BJ (cell line): ENCODE data around the gene TPGS2. TPM values are rescaled to one million over a fixed set of nuclear protein-coding genes. Genes with fewer than 3 reads are reported as not detected.
A peak's percentile ranks its signal among the peaks of the same experiment; 100 is the strongest.
"Not testable (repeated sequence)": the region's sequence is repeated elsewhere in the genome, so short reads cannot be mapped to it uniquely, and the experiment has no call there.

Experiments used
- CTCF ChIA-PET: fragments of 350-600 bp; formaldehyde crosslinking; extraction: SDS; loops from one replicate; lab custom pipeline; 2021; ENCODE audit warnings: antibody characterized with exemption, inconsistent platforms; lab: Yijun Ruan, JAX
- POLR2A ChIA-PET: fragments of 300-600 bp; sonication (Branson Sonifier 250); formaldehyde crosslinking; extraction: SDS; loops from one replicate; lab custom pipeline; 2021; ENCODE audit warnings: antibody characterized with exemption; lab: Charles Lee
- DNase-seq: peaks from one replicate; pipeline ENCODE4 v3.0.0-alpha.2; 2011; ENCODE audit warnings: low read depth
- H3K27me3 ChIP-seq: 2 replicates; pipeline ENCODE4 v1.6.0; 2011; ENCODE audit warnings: low read length; ENCODE audit not compliant: control insufficient read depth, insufficient read depth
- H3K36me3 ChIP-seq: 2 replicates; pipeline ENCODE4 v1.5.1; 2011; ENCODE audit warnings: low read length; ENCODE audit not compliant: control insufficient read depth, insufficient read depth
- H3K4me3 ChIP-seq: 2 replicates; pipeline ENCODE4 v1.5.1; 2011; ENCODE audit warnings: low read depth, mild to moderate bottlenecking, control low read depth, low read length
- CTCF ChIP-seq: IDR thresholded peaks from 2 replicates; pipeline ENCODE4 v1.5.1; 2011; ENCODE audit warnings: low read depth, mild to moderate bottlenecking, control low read depth, inconsistent platforms, low read length, moderate library complexity; ENCODE audit not compliant: insufficient read depth
- polyA minus RNA-seq: library from RNA; depleted of rRNA, polyadenylated mRNA; stranded (reverse); fragments of >200 nt; gene quantifications from 2 replicates; pipeline ENCODE4 v1.2.3, GENCODE V29; 2011; rRNA and poly(A)+ RNA removed
- polyA plus RNA-seq: library from polyadenylated mRNA; depleted of rRNA; stranded (reverse); fragments of >200 nt; gene quantifications from 2 replicates; pipeline ENCODE4 v1.2.3, GENCODE V29; 2011; rRNA removed

Gene TPGS2
- polyA plus RNA-seq (275 and 287 TPM in 2 replicates), polyA minus RNA-seq (95.6 and 148 TPM in 2 replicates)

GRCh38 chr18:36828630-36829361 lies at the start of gene TPGS2, which contains the start of gene KIAA1328:
TPGS2 (minus strand) TSS chr18:36829002; CDS start chr18:36828767, 235 bp downstream.
KIAA1328 (plus strand) TSS chr18:36829127; CDS start chr18:36829139, 12 bp downstream.
- Histone ChIP-seq H3K36me3 (no peaks in the 10 kb centered on the region), H3K27me3 (no peaks in the 10 kb centered on the region), H3K4me3 (peak within 1 kb of the TSS; percentile 89)
- DNase-seq: peak; percentile 52
- CTCF ChIA-PET: interaction anchor here (0.6 to 1.6 kb wide), 12 partner anchors 10 to 614 kb away, joined by 3 to 8 read pairs (median 3); no protein-coding TSS in a partner anchor
- TF ChIP-seq CTCF: peak; percentile 57
- POLR2A ChIA-PET: interaction anchor here (0.6 kb wide), 1 partner anchor 113 kb away, joined by 3 read pairs; no protein-coding TSS in a partner anchor

GRCh38 chr18:36873826-36874225 lies 45.0 kb upstream of the TPGS2 start:
- H3K36me3 ChIP-seq, H3K4me3 ChIP-seq, H3K27me3 ChIP-seq, DNase-seq, CTCF ChIA-PET, POLR2A ChIA-PET: not testable (repeated sequence)

GRCh38 chr18:36872329-36872728 lies 43.5 kb upstream of the TPGS2 start:
- no peak for DNase-seq
- Histone ChIP-seq H3K4me3 (no peak overlapping the region), H3K36me3 (no peaks in the 10 kb centered on the region), H3K27me3 (no peaks in the 10 kb centered on the region)
- no peak for TF ChIP-seq CTCF
- ChIA-PET POLR2A (no interaction called here), CTCF (no interaction called here)

GRCh38 chr18:36871801-36872200 lies 43.0 kb upstream of the TPGS2 start:
- no peaks in the 10 kb centered on the region for H3K27me3 ChIP-seq
- no peak overlapping the region for H3K4me3 ChIP-seq
- no peak for TF ChIP-seq CTCF
- H3K36me3 ChIP-seq: no peaks in the 10 kb centered on the region
- ChIA-PET POLR2A (no interaction called here), CTCF (no interaction called here)
- DNase-seq: no peak

GRCh38 chr18:36867056-36867455 lies 38.3 kb upstream of the TPGS2 start:
- no peaks in the 10 kb centered on the region for H3K27me3 ChIP-seq
- no peak for TF ChIP-seq CTCF
- CTCF ChIA-PET: no interaction called here
- no peak overlapping the region for H3K4me3 ChIP-seq
- POLR2A ChIA-PET: no interaction called here
- no peak for DNase-seq
- no peaks in the 10 kb centered on the region for H3K36me3 ChIP-seq
